ENCODE results near the gene PANX2.

GRCh38 chr22:50193621-50194020 is 23.1 kb downstream of the PANX2 start:
- TF ChIP-seq EZH2phosphoT487 (IDR thresholded peaks at IDR 0.05; ENCODE audit: low read length) (no peak), CTCF (IDR thresholded peaks at IDR 0.05; ENCODE audit: low read length) (no peak), EZH2 (optimal IDR thresholded peaks at IDR 0.05; ENCODE audit: low read depth, low read length) (no peak)

Data from MM.1S (cell line).